BLaER1 (cell line): ENCODE data around the gene MYCBP.

Experiments
- H3K27ac ChIP-seq: shearing (Covaris generic); formaldehyde crosslinking; 2 replicates; pipeline ENCODE4 v1.8.1; 2022
- H3K27me3 ChIP-seq: shearing (Covaris generic); formaldehyde crosslinking; 2 replicates; pipeline ENCODE4 v1.8.1; 2022
- H3K36me3 ChIP-seq: shearing (Covaris generic); formaldehyde crosslinking; 2 replicates; pipeline ENCODE4 v1.8.1; 2022
- H3K4me1 ChIP-seq: shearing (Covaris generic); formaldehyde crosslinking; 2 replicates; pipeline ENCODE4 v1.8.1; 2022
- H3K4me2 ChIP-seq: shearing (Covaris generic); formaldehyde crosslinking; 2 replicates; pipeline ENCODE4 v1.8.1; 2022
- H3K4me3 ChIP-seq: shearing (Covaris generic); formaldehyde crosslinking; 2 replicates; pipeline ENCODE4 v1.8.1; 2022
- H3K9ac ChIP-seq: shearing (Covaris generic); formaldehyde crosslinking; 2 replicates; pipeline ENCODE4 v1.8.1; 2022
- H3K9me3 ChIP-seq: shearing (Covaris generic); formaldehyde crosslinking; 2 replicates; pipeline ENCODE4 v1.8.1; 2022
- H4K20me1 ChIP-seq: shearing (Covaris generic); formaldehyde crosslinking; 2 replicates; pipeline ENCODE4 v1.8.1; 2022
- Cebpa-rat ChIP-seq: shearing (Covaris generic); IDR thresholded peaks from 2 replicates; pipeline ENCODE4 v1.8.1; 2022

Gene MYCBP

GRCh38 chr1:38829368-38829767, 43.8 kb downstream of the MYCBP start:
- Histone ChIP-seq H4K20me1 (no peaks in the 10 kb centered on the region), H3K36me3 (no peaks in the 10 kb centered on the region), H3K9ac (no peak overlapping the region), H3K4me2 (no peak overlapping the region), H3K27ac (no peak overlapping the region), H3K4me3 (no peak overlapping the region), H3K9me3 (no peaks in the 10 kb centered on the region), H3K4me1 (peaks cover 4% of the 10 kb centered on the region; the same call in 1 of the 2 replicates), H3K27me3 (no peaks in the 10 kb centered on the region)
- no peak for TF ChIP-seq Cebpa-rat

DNA sequence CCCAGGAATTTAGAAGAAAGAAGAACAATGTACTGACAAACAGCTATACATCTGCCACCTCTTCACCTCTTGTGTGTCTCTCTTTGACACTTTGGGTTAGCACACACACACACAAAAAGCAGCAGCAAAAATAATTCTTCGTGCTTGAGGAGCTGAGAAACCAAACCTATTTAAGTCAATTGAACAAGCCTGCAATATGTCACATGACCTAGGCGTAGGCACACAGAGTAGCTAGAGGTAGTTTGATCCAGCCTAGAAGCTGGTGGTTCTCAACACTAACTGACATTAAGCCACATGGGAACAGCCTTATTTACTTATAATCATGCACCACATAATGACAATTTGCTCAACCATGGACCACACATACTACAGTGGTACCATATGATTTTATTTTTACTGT, 45.8 kb downstream of the MYCBP start:
- Histone ChIP-seq H3K36me3 (no peaks in the 10 kb centered on the region), H3K27ac (no peak overlapping the region), H3K4me2 (no peak overlapping the region), H3K9ac (no peak overlapping the region), H3K4me1 (no peaks in the 10 kb centered on the region), H4K20me1 (no peaks in the 10 kb centered on the region), H3K9me3 (no peaks in the 10 kb centered on the region), H3K4me3 (no peak overlapping the region), H3K27me3 (no peaks in the 10 kb centered on the region)
- no peak for TF ChIP-seq Cebpa-rat

GRCh38 chr1:38826886-38827285, 46.3 kb downstream of the MYCBP start:
- Histone ChIP-seq H3K36me3 (no peaks in the 10 kb centered on the region), H3K4me1 (no peaks in the 10 kb centered on the region), H3K4me3 (no peak overlapping the region), H3K27ac (no peak overlapping the region), H4K20me1 (no peaks in the 10 kb centered on the region), H3K9ac (no peak overlapping the region), H3K9me3 (no peaks in the 10 kb centered on the region), H3K27me3 (no peaks in the 10 kb centered on the region), H3K4me2 (no peak overlapping the region)
- TF ChIP-seq Cebpa-rat: no peak

GRCh38 chr1:38826262-38826661, 46.9 kb downstream of the MYCBP start:
- no peak for TF ChIP-seq Cebpa-rat
- Histone ChIP-seq H4K20me1 (no peaks in the 10 kb centered on the region), H3K9ac (no peak overlapping the region), H3K27me3 (no peaks in the 10 kb centered on the region), H3K4me3 (no peak overlapping the region), H3K4me1 (no peaks in the 10 kb centered on the region), H3K9me3 (no peaks in the 10 kb centered on the region), H3K4me2 (no peak overlapping the region), H3K27ac (no peak overlapping the region), H3K36me3 (no peaks in the 10 kb centered on the region)

- H3K4me2 ChIP-seq: no peak overlapping the region
- H3K27ac ChIP-seq: no peak overlapping the region
- H3K4me1 ChIP-seq: peaks cover 22% of the 10 kb centered on the region
- no peaks in the 10 kb centered on the region for H4K20me1 ChIP-seq
- TF ChIP-seq Cebpa-rat: no peak
- H3K9me3 ChIP-seq: peaks cover 16% of the 10 kb centered on the region
- peaks cover 44% of the 10 kb centered on the region for H3K27me3 ChIP-seq
- no peak overlapping the region for H3K9ac ChIP-seq
- H3K4me3 ChIP-seq: no peak overlapping the region
- no peaks in the 10 kb centered on the region for H3K36me3 ChIP-seq
These were observed 52.3 kb downstream of the MYCBP start for GRCh38 chr1:38820860-38821259.

- no peaks in the 10 kb centered on the region for H3K36me3 ChIP-seq
- peaks cover 27% of the 10 kb centered on the region for H3K4me1 ChIP-seq
- H3K4me3 ChIP-seq: no peak overlapping the region
- H3K9ac ChIP-seq: no peak overlapping the region
- H4K20me1 ChIP-seq: no peaks in the 10 kb centered on the region
- TF ChIP-seq Cebpa-rat: no peak
- H3K27ac ChIP-seq: no peak overlapping the region
- H3K9me3 ChIP-seq: peaks cover 16% of the 10 kb centered on the region
- peaks cover 57% of the 10 kb centered on the region for H3K27me3 ChIP-seq
- no peak overlapping the region for H3K4me2 ChIP-seq
These were observed 53.6 kb downstream of the MYCBP start for GRCh38 chr1:38819516-38819915.

DNA sequence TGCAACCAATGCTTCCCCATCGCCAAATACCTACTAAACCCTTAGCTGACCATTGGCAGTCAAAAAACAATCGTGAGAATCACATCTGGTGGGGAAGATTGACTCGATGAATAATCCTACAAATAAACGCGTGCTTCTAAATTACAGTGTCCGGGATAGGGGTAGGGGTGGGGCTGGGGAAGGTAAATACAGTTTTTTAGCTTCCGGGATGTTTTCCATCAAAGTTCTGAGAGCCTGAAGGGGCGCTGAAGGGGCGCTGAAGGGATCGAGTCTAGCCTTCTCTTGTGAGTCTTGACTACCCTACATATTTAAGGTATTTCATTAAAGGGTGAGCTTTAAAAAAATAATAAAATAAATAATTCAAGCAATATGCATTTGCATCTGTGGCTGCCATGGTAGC, 54.1 kb downstream of the MYCBP start:
- no peak overlapping the region for H3K9ac ChIP-seq
- H3K4me1 ChIP-seq: peaks cover 27% of the 10 kb centered on the region
- H3K9me3 ChIP-seq: peaks cover 16% of the 10 kb centered on the region
- H3K27ac ChIP-seq: no peak overlapping the region
- H3K36me3 ChIP-seq: no peaks in the 10 kb centered on the region
- H4K20me1 ChIP-seq: no peaks in the 10 kb centered on the region
- TF ChIP-seq Cebpa-rat: no peak
- peaks cover 62% of the 10 kb centered on the region for H3K27me3 ChIP-seq
- no peak overlapping the region for H3K4me2 ChIP-seq
- H3K4me3 ChIP-seq: no peak overlapping the region

DNA sequence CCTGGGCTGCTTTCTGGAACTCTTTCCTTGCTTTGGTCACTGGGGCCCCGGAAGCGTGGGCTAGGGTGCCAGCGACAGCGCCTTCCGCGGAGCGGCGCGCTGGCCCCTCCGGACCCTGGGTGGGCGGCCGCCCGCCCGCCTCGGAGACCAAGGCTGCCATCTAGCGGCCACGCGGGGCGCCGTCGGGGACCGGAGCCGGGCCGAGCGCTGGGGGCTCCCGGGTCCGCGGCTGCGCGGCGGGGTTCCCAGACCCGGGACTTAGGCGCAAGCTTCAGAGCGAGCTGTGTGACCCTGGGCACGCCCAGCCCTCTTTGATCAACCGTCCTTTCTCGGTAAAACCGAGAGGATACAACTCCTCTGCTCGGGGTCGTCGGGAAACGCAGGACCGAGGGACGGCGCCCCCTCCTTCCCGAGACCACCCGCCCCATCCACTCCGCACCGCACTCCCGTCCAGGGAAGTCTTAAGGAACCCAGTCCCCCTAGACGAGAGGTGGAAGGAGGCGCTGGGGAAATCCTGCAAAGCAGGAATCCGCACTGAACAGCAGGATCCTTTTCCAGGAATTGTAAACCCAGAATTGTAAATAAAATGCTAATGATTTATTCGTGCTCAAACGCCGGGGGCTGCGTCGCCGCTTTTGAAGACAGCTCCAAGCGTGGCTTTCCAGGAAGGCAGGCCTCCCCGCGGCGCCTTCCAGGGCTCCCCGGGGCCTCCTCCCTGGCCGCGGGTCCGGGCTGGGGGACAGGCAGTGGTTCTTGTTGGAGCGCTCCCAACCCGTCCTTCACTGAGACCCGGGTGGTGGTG, 54.8 kb downstream of the MYCBP start:
- peaks cover 16% of the 10 kb centered on the region for H3K9me3 ChIP-seq
- H3K4me3 ChIP-seq: peak overlapping the region; percentile 57
- peaks cover 68% of the 10 kb centered on the region for H3K27me3 ChIP-seq
- H3K4me2 ChIP-seq: peak overlapping the region; percentile 83
- H4K20me1 ChIP-seq: no peaks in the 10 kb centered on the region
- peaks cover 27% of the 10 kb centered on the region for H3K4me1 ChIP-seq
- H3K9ac ChIP-seq: 0 out of 2 replicates have a peak overlapping the region, but pooled peaks have one; percentile 22
- no peak for TF ChIP-seq Cebpa-rat
- no peak overlapping the region for H3K27ac ChIP-seq
- no peaks in the 10 kb centered on the region for H3K36me3 ChIP-seq

DNA sequence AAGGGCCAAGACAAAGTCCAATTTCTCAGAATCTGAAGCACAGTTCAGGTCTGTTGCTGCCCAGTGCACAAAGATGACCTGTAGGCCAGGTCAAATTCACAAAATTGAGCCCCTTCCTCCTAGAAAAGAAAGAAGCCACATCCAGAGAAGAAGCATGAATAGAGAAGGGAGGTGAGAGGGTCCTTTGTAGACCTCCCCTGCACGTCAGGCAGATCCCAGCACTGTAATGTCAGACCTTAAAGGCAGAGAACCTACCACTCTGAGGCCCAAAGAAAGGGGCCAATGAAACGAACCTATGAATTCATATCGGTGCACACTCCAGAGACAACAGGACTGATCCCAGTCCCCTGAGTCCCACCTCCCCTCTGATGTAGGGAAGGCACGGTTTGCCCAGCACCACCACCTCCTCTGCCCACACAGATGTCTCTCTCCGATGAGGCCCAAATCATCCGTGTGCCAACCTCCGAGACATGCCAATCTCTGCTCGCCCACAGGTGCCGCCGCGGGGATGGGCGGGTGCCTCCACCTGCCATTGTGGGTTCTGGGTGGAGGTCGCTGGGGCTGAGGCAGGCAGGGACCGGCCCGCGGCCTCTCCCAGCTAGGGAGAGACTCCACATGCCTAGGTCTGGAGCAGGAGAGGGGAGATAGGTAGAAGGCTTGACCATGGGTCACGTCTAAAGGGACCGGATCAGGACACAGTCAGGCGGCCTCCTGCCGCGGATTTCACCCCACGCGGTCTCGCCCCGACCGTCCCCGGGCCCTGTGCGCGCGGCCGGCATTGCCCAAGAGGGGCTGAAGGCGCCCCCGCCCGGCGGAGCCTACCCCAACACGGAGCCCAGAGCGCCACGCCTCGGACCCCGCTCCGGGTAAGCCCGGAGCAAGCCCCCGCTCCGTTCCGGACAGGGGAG, 55.6 kb downstream of the MYCBP start:
- no peak overlapping the region for H3K27ac ChIP-seq
- H3K4me1 ChIP-seq: peaks cover 27% of the 10 kb centered on the region
- peak overlapping the region; percentile 57; the same call in 1 of the 2 replicates for H3K4me3 ChIP-seq
- H3K27me3 ChIP-seq: peaks cover 68% of the 10 kb centered on the region
- peaks cover 16% of the 10 kb centered on the region for H3K9me3 ChIP-seq
- peak overlapping the region; percentile 83 for H3K4me2 ChIP-seq
- H4K20me1 ChIP-seq: no peaks in the 10 kb centered on the region
- H3K36me3 ChIP-seq: no peaks in the 10 kb centered on the region
- TF ChIP-seq Cebpa-rat: no peak
- H3K9ac ChIP-seq: no peak overlapping the region
